Limb (tissue), 2 donors: ENCODE results near the gene ALPL.
A peak's percentile ranks its signal among the peaks of the same experiment; 100 is the strongest.

Source experiments
- DNase-seq, 2 donors: peaks; one replicate each; pipeline ENCODE4 v3.0.0-alpha.2; 2016; ENCODE audit errors: extremely low spot score in 2 of 2

Gene ALPL

DNA sequence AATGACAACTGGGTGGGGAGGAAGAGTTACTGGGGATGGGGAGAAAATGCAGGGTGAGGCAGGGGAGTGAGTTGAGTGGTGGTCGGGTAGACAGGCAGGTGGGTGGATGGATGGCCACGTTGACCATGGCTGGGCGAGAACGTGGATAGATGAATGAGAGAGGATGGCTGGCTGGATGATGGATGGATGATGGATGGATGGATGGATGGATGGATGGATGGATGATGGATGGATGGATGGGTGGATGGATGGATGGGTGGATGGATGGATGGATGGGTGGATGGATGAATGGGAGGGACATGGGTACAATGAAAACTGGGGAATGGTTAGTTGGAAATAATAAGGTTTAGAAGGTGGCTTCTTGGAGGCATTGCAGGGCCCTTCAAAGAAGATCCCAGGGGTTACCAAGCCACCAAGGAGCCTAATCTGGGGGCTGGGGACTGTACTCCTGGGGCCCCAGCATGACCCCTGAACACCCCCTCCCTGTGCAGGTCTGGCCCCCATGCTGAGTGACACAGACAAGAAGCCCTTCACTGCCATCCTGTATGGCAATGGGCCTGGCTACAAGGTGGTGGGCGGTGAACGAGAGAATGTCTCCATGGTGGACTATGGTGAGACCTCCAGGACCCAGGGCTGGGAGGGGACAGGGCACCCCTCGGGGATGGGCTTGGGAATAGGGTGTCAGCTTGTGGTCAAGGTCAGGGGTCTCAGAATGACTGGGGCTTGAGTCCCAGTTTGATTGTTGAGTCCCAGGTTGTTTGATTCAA, 67.0 kb downstream of the ALPL start:
- no peak for DNase-seq

DNA sequence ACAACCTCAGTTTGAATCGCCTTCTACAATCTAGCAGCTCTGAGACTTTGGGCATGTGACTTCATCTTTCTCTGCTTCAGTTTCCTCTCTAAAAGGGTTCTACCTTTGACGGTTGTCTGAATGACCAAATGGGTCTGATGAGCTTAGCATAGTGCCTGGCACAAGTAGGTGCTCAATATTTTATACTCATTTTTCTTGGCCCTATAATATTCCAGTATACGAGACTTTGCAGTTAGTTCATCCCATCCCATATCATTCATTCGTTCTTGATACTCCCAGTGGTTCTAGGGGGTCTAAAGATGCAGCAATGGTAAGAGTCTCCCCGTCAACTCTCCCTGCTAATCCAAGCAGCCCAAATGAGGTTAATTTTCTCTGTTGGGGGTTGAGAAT, 67.6 kb downstream of the ALPL start:
- DNase-seq = no peak

DNA sequence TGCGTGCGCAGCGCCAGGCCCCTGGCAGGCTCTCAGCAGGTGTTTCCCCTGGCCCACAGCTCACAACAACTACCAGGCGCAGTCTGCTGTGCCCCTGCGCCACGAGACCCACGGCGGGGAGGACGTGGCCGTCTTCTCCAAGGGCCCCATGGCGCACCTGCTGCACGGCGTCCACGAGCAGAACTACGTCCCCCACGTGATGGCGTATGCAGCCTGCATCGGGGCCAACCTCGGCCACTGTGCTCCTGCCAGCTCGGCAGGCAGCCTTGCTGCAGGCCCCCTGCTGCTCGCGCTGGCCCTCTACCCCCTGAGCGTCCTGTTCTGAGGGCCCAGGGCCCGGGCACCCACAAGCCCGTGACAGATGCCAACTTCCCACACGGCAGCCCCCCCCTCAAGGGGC, 68.1 kb downstream of the ALPL start:
- no peak for DNase-seq

DNA sequence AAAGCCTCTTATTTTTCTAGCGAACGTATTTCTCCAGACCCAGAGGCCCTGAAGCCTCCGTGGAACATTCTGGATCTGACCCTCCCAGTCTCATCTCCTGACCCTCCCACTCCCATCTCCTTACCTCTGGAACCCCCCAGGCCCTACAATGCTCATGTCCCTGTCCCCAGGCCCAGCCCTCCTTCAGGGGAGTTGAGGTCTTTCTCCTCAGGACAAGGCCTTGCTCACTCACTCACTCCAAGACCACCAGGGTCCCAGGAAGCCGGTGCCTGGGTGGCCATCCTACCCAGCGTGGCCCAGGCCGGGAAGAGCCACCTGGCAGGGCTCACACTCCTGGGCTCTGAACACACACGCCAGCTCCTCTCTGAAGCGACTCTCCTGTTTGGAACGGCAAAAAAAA, 68.7 kb downstream of the ALPL start:
- DNase-seq = no peak

DNA sequence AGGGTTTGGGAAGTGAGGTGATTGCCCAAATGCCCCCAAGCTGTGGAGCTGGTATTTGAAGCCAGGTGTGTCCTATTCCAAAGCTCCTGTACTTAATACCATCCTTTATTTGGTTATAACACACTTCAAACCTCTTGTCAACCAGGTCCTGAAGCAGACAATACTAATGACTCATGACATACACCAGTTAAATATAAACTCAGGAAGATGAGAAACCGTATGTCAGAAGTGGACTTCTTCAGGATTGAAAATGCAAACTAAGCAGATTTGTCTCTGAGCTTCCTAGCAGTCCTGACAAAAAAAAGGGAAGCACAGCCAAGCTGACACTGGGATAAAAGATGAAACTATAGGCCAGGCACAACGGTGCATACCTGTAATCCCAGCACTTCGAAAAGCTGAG, 70.6 kb downstream of the ALPL start:
- no peak for DNase-seq

DNA sequence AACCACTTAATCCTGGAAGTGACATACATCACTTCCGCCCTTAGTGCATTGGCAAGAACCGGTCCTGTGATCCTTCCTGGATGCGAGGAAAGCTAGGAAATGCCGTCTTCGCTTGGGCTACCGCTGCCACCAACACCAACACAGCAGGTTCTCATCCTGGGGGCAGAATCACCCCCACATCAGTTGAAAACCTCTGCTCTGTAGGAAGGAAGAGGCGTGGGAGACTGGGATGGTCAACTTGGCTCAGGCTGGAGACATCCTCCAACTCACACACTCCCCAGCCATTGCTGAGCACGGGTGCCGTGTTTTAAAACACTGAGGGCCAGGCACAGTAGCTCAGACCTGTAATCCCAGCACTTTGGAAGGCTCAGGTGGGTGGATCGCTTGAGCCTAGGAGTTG, 74.9 kb downstream of the ALPL start:
- no peak for DNase-seq

DNA sequence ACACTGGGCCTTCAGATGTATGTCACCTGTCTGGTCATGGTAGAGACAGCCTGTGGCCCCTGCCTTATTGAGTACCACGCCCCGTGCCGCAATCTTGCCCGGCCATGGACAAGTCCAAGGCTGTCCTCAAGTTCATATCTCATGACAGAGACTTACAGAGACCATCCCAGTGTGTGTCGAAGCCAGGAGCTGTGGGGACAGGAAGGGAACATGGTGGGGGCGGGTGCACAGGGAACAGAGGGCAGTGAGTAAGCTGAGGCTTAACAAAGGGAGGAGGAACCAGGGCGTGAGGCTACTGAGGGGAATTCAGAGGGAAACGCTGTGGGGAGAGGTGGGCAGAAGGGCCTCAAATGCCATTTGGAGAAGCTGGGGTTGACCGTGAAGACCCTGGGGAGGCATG, 75.8 kb downstream of the ALPL start:
- DNase-seq = no peak

DNA sequence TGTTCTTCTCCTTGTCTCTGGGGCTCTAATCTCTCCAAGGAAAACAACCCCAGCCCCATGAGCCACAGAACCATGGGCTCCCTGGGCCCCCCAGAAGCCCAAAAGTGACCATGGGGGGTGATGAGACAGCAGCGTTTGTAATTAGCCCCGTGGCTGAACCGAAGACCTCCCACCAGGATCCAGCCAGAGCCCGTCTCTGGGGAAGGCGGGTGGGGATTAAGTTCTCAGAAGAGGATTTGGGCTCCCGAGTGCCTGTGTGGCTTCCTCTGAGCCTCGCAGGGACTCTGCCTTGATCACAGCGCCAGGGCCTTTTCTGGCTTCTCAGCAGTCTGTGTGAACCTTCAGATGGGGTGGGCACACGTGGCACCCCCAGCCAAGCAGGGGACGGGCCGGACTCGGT, 77.0 kb downstream of the ALPL start:
- no peak for DNase-seq

DNA sequence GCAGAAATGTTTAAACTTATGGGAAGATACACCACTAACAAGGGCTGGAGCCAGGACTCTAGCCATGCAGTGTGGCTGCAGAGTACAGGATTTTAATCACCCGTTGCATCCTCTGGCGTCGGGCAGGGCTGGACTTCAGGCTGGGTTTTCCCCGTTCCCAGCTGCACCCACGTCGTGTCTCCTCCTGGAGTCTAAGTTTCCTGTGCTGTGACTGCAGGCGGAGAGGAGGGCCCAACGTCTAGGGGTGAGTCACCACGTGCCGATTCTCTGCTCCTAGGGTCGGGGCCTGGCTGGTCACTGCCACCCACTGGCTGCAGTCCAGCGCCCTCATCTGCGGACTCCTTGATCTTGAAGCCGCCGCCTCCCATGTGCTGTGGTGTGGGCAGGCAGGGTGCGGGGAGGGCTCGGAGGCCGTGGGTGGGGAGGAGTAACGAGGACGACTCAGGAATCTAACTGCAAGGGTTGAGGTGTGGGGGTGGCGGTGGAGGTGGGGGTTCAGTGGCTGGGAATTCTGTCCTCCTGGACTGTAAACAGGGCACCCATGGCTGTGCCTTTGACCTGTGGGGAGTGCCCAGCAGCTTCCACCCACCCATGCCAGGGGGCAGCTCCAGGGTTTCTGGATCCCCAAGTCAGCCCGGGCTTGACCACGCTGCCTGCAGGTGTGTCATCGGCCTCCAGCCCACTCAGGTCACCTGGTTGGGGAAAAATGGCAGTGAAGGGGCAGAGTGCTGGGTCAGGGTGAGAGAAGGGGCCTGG, 77.8 kb downstream of the ALPL start:
- DNase-seq = peak in 1 of 2 donors; percentile 17

DNA sequence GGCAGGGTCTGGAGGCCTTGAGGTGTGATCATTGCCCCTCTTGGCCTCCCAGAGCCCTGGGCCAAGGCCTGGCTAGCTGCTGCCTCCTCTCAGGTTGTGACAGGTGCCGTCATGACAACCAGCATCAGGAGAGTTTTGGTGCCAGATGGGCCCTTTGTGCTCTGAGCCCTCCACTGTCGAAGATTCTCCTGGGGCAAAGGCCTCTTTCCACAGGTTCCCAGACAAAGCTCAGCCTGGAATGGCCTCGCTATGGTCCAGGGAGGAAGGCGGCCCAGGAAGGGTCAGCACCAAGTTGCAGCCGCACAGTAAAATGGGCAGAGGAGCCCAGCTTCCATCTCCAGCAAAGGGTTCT, 78.4 kb downstream of the ALPL start:
- DNase-seq = no peak

DNA sequence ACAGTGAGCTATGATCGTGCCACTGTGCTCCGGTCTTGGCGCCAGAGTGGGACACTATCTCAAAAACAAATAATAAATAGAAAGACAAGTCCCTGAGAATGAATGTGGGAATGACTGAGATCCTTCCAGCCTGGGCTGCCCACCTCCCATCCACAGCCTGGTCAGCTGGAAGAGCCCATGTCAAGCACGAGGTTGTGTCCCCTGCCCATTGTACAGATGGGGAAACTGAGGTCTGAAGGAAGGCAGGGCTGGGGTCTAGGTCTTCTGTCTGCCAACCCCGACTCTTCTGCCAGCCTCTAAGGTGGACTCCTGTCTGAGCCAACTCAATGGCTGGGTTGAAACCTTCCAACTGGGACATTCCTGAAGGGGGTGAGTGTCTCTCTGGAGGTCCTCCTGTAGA, 80.4 kb downstream of the ALPL start:
- no peak for DNase-seq

DNA sequence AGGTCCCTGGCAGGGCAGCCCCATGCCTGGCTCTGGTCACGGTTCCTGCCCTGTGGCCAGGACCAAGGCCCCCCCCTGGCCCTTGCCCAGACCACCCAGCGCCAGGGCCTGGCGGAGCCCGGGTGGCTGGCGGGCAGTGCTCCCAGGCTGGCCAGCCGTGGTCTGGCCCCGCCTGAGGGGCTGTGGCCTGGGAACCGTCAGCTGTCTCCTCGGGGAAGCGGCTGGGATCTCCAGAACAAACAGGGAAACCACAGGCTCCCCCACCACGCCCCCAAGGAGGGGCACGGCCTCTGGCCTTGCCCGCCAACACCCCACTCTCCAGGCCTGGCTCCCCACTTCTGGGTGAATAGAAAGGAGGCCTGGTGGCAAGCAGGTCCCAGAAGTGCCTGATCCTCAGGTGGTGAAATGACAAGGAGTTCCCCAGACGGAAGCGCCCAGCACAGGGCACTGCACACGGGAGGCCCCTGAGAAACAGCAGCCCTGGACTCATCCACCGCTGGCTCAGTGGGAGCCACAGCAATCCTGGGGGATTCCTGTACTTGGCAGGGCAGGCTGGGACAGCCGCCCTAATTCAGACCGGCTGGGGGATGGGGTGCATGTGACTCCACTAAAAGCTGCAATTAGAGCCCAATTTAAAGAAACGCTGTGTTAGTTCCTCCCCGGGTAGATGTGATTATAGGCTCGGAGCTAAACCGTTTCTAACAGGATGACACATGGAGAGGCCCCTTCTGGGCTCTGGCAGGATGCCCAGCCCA, 81.1 kb downstream of the ALPL start:
- DNase-seq = no peak

DNA sequence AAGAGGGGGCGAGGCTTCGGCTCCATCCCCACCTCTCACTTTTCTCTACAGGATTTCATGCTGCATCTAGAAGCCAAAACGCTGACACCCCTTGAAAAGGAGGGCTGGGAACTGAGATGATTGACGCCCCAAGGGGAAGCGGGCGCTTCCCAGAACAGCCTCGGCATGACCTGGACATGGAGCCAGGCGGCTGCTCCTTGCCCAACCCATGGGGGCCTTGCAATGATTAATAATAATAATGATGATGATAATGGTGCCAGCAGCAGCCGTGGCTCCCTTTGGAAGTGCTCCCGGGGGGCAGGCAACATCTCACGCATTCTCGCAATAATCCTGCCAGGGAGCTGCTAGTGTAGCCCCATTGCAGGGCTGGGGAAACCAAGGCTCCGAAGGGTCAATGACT, 81.7 kb downstream of the ALPL start:
- no peak for DNase-seq

DNA sequence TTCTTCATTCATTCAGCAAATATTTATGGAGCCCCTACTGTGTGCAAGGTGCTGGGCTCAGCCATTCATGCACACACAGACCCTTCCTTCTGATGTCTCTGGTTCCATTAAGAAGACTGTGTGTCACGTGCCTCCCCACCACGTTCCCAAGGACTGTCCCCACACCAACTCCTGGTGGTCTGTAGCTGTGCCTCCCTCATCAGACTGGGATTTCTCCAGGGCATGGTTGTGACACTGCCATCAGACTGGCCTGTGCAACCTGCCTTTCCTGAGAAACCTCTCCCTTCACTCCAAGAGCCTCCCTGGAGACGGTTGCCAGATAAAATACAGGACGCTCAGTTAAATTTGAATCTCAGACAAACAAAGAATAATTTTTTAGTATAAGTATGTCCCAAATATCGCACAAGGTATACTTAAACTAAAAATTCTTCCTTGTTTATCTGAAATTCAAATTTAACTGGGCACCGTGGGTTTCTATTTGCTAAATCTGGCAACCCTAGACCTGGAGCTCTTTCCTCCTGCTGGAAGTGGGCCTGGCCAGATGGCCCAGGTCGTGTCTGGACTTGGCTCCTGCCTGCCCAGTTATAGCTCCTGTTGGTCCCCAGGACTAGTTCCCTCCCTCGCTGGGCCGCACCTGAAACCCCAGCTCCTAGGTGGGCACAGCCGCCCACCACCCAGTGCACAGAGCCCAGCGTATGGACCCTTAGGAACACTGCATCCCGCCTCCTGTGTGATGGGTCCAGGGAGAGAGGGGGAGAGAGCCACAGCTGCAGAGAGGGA, 83.1 kb downstream of the ALPL start:
- no peak for DNase-seq

DNA sequence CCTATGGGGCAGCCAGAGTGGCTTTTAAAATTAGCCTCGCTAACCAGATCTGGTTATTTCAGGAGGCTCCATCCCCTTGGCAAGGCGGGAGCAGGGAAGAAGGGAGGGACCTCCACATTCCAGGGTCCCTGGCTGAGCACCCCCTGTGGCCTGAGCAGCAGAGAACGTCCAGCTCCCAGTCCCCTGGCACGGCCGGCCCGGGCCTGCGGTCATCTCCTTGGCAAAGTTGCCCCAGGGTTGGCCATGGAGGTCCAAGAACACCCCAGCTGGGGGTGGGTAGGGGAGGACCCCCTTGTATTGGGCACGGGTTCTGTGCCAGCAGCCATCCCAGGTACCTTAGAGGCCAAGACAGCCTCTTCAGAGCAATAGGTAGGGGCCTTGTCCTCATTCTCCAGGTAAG, 84.0 kb downstream of the ALPL start:
- DNase-seq = no peak

DNA sequence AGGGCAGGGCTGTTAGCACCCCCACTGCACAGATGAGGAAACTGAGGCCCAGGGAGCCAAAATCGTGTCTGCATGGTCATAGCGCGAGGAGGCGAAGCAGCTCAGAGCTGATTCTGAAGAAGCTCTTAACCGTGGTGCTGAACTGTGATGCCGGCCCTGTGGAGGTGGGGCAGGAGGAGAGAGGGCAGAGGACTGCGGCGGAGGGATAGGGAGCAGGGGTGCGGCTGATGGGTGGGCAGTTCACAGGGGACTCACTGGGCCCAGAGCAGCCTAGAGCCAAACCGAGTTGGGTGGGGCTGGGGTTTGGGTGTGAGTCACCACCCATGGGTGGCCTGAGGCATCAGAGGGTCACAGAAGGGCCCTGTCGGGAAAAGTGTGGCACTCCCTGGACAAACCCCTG, 85.3 kb downstream of the ALPL start:
- no peak for DNase-seq

DNA sequence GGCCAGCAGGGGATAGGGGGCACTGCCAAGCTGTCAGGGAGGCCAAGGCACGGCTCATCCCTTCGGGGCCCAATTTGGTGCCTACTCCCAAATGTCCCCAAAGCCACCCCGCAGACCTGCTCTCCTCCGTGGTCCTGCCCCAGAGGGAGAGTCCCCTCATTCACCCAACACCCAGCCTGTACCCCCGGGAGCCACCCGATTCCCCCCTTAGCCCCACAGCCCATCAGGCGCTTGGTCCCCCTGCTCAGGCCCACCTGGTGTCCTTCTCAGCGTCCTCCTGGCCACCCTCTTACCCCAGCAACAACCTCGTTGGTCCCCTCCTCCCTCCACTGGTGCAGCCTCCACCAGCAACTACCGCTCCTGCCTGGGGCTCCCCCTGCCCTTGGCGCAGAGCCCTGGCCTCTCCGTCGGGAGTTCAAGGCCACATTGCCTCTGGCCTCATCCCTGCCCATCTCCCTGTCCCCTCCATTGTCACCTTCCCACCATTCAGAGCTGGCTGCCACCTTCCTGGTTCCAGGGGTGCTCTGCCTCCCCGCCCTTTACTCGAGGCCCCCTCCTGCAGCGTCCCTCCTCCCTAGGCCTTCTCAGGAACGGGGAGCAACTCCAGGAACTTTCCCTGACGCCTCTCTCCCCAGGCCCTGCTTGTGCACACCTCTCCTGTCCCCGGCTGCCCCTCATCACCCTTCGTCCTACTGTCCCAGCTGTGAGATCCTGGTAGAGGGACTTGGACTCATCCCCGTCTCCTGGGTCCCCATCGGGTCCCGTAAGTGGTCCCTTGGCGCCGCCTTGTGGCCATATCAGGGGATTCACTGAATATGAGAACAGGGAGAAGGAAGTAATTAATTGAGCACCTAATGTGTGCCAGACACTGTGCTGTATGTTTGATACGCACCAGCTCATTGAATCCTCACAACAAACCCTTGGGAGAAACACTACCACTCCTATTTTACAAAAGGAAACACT, 86.0 kb downstream of the ALPL start:
- DNase-seq = peak in 1 of 2 donors; percentile 69

DNA sequence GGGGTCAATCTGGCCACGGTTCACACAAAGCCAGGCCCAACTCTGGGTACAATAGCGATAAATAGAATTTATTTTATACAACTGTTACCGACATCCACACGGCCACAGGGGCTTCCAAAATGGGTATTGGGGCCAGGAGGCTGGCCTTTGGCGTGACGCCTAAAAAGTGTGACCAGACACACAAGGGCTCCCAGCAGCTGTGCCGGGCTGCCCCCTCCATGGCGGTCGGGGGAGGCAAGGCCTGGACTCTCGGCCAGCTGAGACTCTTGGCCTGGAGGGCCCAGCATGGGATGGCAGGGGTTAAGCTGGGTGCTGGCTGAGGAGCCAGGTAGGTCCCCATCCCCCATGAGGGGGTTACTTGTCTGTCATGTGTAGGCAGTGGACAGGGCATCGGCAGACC, 87.0 kb downstream of the ALPL start:
- DNase-seq = no peak

DNA sequence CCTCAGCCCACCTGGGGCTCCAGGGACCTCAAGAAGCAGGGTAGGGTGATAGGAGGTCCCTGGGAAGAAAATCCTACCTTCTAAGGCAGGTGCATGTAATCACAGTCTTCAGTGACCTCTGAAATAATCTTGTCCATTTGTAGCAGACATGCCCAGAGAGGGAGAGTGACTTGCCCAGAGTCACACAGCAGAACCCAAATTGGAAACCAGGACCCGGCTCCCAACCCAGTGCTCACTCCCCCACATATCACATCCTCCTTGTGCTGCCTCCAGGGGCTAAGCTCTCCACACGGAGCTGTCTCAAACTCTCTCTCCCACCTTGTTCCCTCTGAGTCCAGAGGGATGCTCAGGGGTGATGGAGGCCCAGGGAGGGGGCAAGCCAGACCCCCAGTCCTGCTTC, 87.4 kb downstream of the ALPL start:
- DNase-seq = no peak

DNA sequence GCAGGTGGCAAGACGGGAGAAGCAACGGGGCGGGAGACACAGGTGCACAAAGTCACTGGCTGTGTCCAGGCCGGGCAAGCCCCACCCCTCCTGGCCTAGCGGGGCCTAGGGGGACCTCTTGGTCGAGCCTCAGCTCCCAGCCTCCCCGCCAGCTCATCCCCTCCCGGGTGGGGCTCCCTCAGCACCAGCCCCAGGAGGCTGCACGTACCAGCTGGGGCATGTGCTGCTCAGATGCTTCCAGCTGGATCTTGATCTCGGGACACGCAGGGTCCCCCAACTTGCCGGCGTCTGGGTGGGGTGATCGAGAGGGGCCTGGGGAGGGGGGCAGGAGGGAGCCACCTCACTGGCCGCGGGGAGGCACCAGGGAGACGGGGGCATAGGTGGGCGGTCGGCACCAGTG, 88.5 kb downstream of the ALPL start:
- DNase-seq = no peak

DNA sequence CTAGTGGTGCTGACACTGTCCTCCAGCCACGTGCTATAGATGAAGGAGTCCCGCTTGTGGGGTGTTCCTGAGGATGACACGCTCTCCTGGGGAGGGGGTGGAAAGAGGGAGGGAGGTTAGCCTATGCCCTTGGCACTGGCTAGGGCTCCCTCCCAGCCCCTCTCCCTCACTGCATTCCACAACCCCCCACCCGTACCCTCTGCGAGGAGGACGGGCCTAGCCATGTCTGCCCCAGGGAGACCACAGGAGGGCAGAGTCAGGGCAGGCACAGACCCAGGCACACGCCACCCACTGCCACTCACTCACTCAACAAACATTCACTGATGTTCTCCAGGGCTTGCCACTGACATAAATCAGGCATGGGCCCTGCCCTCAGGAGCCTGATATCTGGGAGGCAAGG, 89.2 kb downstream of the ALPL start:
- DNase-seq = no peak
